GM23248 (cell line): ENCODE data around the gene MUC21.

Experiments used
- EZH2 ChIP-seq: fragments of 200-600 bp; sonication (generic); IDR thresholded peaks from 2 replicates; pipeline ENCODE4 v1.6.1; 2018; ENCODE audit warnings: antibody characterized with exemption, mild to moderate bottlenecking; ENCODE audit not compliant: insufficient read depth, poor library complexity, severe bottlenecking
- EZH2phosphoT487 ChIP-seq: fragments of 200-600 bp; sonication (generic); IDR thresholded peaks from 2 replicates; pipeline ENCODE4 v1.6.1; 2018; ENCODE audit warnings: antibody characterized with exemption, moderate library complexity, mild to moderate bottlenecking, low read depth; ENCODE audit not compliant: insufficient read depth

GRCh38 chr6:31033075-31033474 is 49.6 kb downstream of the MUC21 start:
- TF ChIP-seq EZH2phosphoT487 (no peak), EZH2 (no peak)
